Neural cell (in vitro differentiated cells): ENCODE data around the gene SIK3.

ENCODE experiments used
- CTCF ChIP-seq: fragments of 450-650 bp; IDR thresholded peaks from 2 replicates; pipeline ENCODE4 v1.5.1; 2014; ENCODE audit warnings: antibody characterized with exemption, mild to moderate bottlenecking, moderate library complexity; ENCODE audit not compliant: poor library complexity, severe bottlenecking
- EP300 ChIP-seq: fragments of 450-650 bp; conservative IDR thresholded peaks from 2 replicates; pipeline ENCODE4 v1.6.1; 2014; ENCODE audit warnings: antibody characterized with exemption, mild to moderate bottlenecking, moderate library complexity; ENCODE audit not compliant: poor library complexity, severe bottlenecking
- MXI1 ChIP-seq: fragments of 450-650 bp; conservative IDR thresholded peaks from 2 replicates; pipeline ENCODE4 v1.6.1; 2014; ENCODE audit warnings: antibody characterized with exemption, mild to moderate bottlenecking; ENCODE audit not compliant: poor library complexity, severe bottlenecking
- POLR2AphosphoS5 ChIP-seq: IDR thresholded peaks from 2 replicates; pipeline ENCODE4 v1.6.1; 2012
- SMC3 ChIP-seq: fragments of 450-650 bp; conservative IDR thresholded peaks from 2 replicates; pipeline ENCODE4 v1.6.1; 2014; ENCODE audit warnings: antibody characterized with exemption, mild to moderate bottlenecking, moderate library complexity; ENCODE audit not compliant: poor library complexity

DNA sequence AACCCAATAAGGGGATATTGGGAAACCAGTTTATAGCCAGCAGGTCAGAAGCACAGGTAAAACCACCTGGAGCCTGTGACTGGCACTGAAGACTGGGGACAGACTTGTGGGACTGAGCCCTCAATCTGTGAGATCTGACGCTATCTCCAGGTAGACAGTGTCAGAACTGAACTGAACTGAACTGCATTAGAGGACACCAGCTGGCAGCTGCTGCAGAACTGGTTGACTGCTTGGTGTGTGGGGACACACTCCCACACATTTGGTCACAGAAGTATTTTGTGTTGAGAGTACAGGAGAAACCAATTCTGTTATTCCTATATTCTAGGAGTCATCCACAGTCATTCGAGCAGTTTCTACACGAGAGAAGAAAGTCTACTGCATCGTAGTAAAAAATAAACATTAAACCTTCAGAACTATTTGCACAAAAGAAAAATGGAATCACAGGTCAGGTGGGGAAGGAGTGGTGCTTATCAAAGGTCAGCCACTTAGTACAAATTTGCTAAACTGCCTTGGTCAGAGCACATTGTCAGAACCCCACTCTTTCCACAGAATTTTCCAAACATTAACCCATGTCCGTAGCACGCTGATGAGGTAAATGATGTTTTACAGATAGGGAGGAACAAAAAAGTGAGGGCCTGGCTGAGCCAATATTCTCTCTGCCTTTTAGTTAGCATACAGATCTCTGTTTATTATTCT is 77.2 kb downstream of the SIK3 start:
- no peak for TF ChIP-seq POLR2AphosphoS5
- TF ChIP-seq CTCF = no peak
- TF ChIP-seq EP300 = no peak
- no peak for TF ChIP-seq MXI1
- no peak for TF ChIP-seq SMC3
